CD4-positive, alpha-beta memory T cell (primary cell): ENCODE data around the gene SUPV3L1. TPM values are rescaled to one million over a fixed set of nuclear protein-coding genes. Genes with fewer than 3 reads are reported as not detected.

Experiments used
- CTCF ChIA-PET: fragments of 350-600 bp; sonication (Branson Sonifier 250); formaldehyde crosslinking; loops from one replicate; lab custom pipeline; 2021; ENCODE audit warnings: inconsistent platforms; ENCODE audit not compliant: partially characterized antibody; lab: Charles Lee
- POLR2A ChIA-PET: fragments of 350-600 bp; sonication (Branson Sonifier 250); formaldehyde crosslinking; loops from one replicate; lab custom pipeline; 2021; ENCODE audit not compliant: partially characterized antibody; lab: Charles Lee
- DNase-seq, 5 donors: peaks; one replicate each; pipeline versions ENCODE4 v3.0.0 to v3.0.0-alpha.2; 2020 to 2022; ENCODE audit warnings: mixed read lengths in 1 of 5
- H3K27ac ChIP-seq: one replicate; pipeline ENCODE4 v1.7.0; 2013; ENCODE audit warnings: low read depth, low read length
- H3K27me3 ChIP-seq: 2 replicates; pipeline ENCODE4 v1.7.0; 2013; ENCODE audit warnings: mild to moderate bottlenecking, low read length, moderate library complexity; ENCODE audit not compliant: insufficient read depth
- H3K36me3 ChIP-seq: 2 replicates; pipeline ENCODE4 v1.7.0; 2013; ENCODE audit warnings: mild to moderate bottlenecking, low read length, moderate library complexity; ENCODE audit not compliant: insufficient read depth
- H3K4me1 ChIP-seq: 2 replicates; pipeline ENCODE4 v1.7.0; 2013; ENCODE audit warnings: mild to moderate bottlenecking, low read length, moderate library complexity; ENCODE audit not compliant: insufficient read depth
- H3K4me3 ChIP-seq, 2 donors: one replicate each; pipeline ENCODE4 v1.7.0; 2013; ENCODE audit warnings: low read length in 2 of 2, mild to moderate bottlenecking in 1 of 2
- H3K9me3 ChIP-seq, 2 donors: one replicate each; pipeline ENCODE4 v1.7.0; 2013; ENCODE audit warnings: low read length in 2 of 2, control low read depth in 1 of 2; ENCODE audit not compliant: control insufficient read depth in 1 of 2
- H3K27ac Mint-ChIP-seq, 7 donors: one replicate each; pipeline ENCODE4 v1.8.0; 2020 to 2021; ENCODE audit warnings: mixed read lengths in 7 of 7, mild to moderate bottlenecking in 6 of 7, inconsistent platforms in 3 of 7, moderate library complexity in 3 of 7
- H3K27me3 Mint-ChIP-seq, 2 donors: one replicate each; pipeline ENCODE4 v1.8.0; 2020 to 2021; ENCODE audit warnings: mixed read lengths in 2 of 2
- H3K36me3 Mint-ChIP-seq, 2 donors: one replicate each; pipeline ENCODE4 v1.8.0; 2020 to 2021; ENCODE audit warnings: mixed read lengths in 2 of 2, inconsistent platforms in 1 of 2, mild to moderate bottlenecking in 1 of 2
- H3K4me1 Mint-ChIP-seq, 4 donors: one replicate each; pipeline ENCODE4 v1.8.0; 2020 to 2021; ENCODE audit warnings: mixed read lengths in 4 of 4, mild to moderate bottlenecking in 1 of 4
- H3K4me3 Mint-ChIP-seq, 8 donors: one replicate each; pipeline ENCODE4 v1.8.0; 2020 to 2021; ENCODE audit warnings: mixed read lengths in 8 of 8, mild to moderate bottlenecking in 7 of 8, moderate library complexity in 6 of 8, inconsistent platforms in 3 of 8
- H3K9me3 Mint-ChIP-seq, 8 donors: one replicate each; pipeline ENCODE4 v1.8.0; 2020 to 2021; ENCODE audit warnings: mixed read lengths in 8 of 8, mild to moderate bottlenecking in 5 of 8, inconsistent platforms in 3 of 8, moderate library complexity in 1 of 8
- intact Hi-C: fragments of 100-400 bp; cut with micrococcal nuclease; formaldehyde crosslinking; loops from one replicate; pipeline ENCODE4 v1.15.1; 2023
- polyA plus RNA-seq, 2 donors: library from polyadenylated mRNA; unstranded; fragments of 300-500 nt; fragmentation: Illumina TruSeq; gene quantifications; one replicate each; pipeline ENCODE4 v1.2.3, GENCODE V29; 2021
- total RNA-seq, 2 experiments: library from RNA; stranded (reverse); gene quantifications; one replicate each; pipeline ENCODE4 v1.2.3, GENCODE V29; 2021

The SUPV3L1 gene
- total and polyA plus RNA-seq, 4 experiments from 2014 or later = 14.2 to 39.0 (median 28.6) TPM

DNA sequence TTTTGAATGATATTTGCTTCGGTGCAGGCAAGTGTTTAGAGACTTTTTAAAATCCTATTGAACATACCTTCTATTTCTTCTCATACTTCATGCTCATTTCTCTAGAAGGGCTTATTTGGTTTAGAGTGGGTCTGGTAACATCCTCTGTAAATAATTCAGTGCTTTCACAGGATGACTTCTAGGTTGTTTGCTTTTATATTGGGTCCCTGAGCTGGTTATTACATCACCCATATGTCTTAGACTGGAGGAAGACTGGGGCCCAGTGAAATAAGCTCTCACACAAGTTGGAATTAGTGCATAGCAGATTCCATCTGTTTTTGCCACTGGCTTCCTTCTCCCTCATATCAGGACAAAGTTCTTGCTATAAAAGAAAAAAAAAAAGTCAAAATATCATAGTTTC, 6.5 kb downstream of the SUPV3L1 start:
- H3K27me3 Mint-ChIP-seq = no peaks in the 10 kb centered on the region
- H3K4me3 Mint-ChIP-seq = no peak overlapping the region
- ChIA-PET CTCF (interaction anchor here (0.7 kb wide), 1 partner anchor 16 kb away, joined by 4 read pairs; no protein-coding TSS in a partner anchor), POLR2A (no interaction called here)
- H3K9me3 Mint-ChIP-seq = no peaks in the 10 kb centered on the region
- H3K36me3 Mint-ChIP-seq = peaks cover 30 to 76% of the 10 kb centered on the region in 2 donors
- peaks cover 15 to 32% (median 26%) of the 10 kb centered on the region in 4 donors for H3K4me1 Mint-ChIP-seq
- H3K27me3 ChIP-seq = no peaks in the 10 kb centered on the region
- intact Hi-C loops = no loop called here
- H3K27ac ChIP-seq = no peak overlapping the region
- no peaks in the 10 kb centered on the region for H3K9me3 ChIP-seq
- H3K4me3 ChIP-seq = no peak overlapping the region
- H3K27ac Mint-ChIP-seq = no peak overlapping the region
- H3K36me3 ChIP-seq = peaks cover 44% of the 10 kb centered on the region
- peaks cover 6% of the 10 kb centered on the region for H3K4me1 ChIP-seq
- DNase-seq = no peak

GRCh38 chr10:69201045-69201444, 21.0 kb downstream of the SUPV3L1 start:
- peaks cover 35 to 49% of the 10 kb centered on the region in 2 donors for H3K36me3 Mint-ChIP-seq
- Histone ChIP-seq H3K27ac (no peak overlapping the region), H3K4me1 (peaks cover 29% of the 10 kb centered on the region), H3K27me3 (no peaks in the 10 kb centered on the region), H3K9me3 (no peaks in the 10 kb centered on the region), H3K36me3 (peaks cover 25% of the 10 kb centered on the region), H3K4me3 (no peak overlapping the region)
- H3K4me3 Mint-ChIP-seq = peak overlapping the region in 2 of 8 donors; percentile 11 to 21
- intact Hi-C loops = no loop called here
- CTCF ChIA-PET = no interaction called here
- H3K27me3 Mint-ChIP-seq = no peaks in the 10 kb centered on the region
- no peaks in the 10 kb centered on the region for H3K9me3 Mint-ChIP-seq
- no peak for DNase-seq
- H3K4me1 Mint-ChIP-seq = peaks cover 1 to 36% (median 13%) of the 10 kb centered on the region in 4 donors
- POLR2A ChIA-PET = interaction anchor here (0.7 kb wide), 1 partner anchor 11 kb away, joined by 4 read pairs; no protein-coding TSS in a partner anchor
- H3K27ac Mint-ChIP-seq = peak overlapping the region in 6 of 7 donors; percentile 65 to 96 (median 84)

- Mint-ChIP-seq H3K4me1 (peaks cover 5 to 41% (median 17%) of the 10 kb centered on the region in 4 donors), H3K4me3 (peak overlapping the region in 1 of 8 donors; percentile 35), H3K27me3 (no peaks in the 10 kb centered on the region), H3K36me3 (peaks cover 37 to 49% of the 10 kb centered on the region in 2 donors), H3K27ac (peak overlapping the region in 5 of 7 donors; percentile 66 to 87 (median 81)), H3K9me3 (no peaks in the 10 kb centered on the region)
- H3K9me3 ChIP-seq = no peaks in the 10 kb centered on the region
- peaks cover 34% of the 10 kb centered on the region for H3K4me1 ChIP-seq
- peaks cover 29% of the 10 kb centered on the region for H3K36me3 ChIP-seq
- no peaks in the 10 kb centered on the region for H3K27me3 ChIP-seq
- intact Hi-C loops = no loop called here
- CTCF ChIA-PET = interaction anchor here (1.1 kb wide), 1 partner anchor 16 kb away, joined by 4 read pairs; no protein-coding TSS in a partner anchor
- peak in 4 of 5 donors; percentile 22 to 55 (median 37) for DNase-seq
- no peak overlapping the region for H3K27ac ChIP-seq
- H3K4me3 ChIP-seq = no peak overlapping the region
- POLR2A ChIA-PET = interaction anchor here (1.0 kb wide), 1 partner anchor 22 kb away, joined by 4 read pairs; the partner anchor contains the start of gene SUPV3L1
Measured at GRCh38 chr10:69202332-69202731, 22.3 kb downstream of the SUPV3L1 start.

DNA sequence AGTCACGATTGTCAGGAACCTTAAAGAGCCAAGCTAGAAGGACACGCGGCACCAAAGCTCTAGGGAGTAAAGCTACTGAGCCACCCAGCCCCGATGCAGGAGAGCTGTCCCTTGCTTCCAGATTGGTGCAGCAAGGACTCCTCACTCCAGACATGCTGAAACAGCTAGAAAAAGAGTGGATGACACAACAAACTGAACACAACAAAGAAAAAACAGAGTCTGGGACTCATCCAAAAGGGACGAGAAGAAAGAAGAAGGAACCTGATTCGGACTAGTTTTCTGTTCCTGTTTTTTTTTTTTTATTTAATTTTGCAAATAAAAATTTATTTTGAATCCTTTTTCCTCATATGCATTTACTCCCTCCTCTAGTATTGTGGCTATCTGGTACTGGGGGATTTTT, 28.7 kb downstream of the SUPV3L1 start:
- Mint-ChIP-seq H3K36me3 (peaks cover 30 to 39% of the 10 kb centered on the region in 2 donors), H3K4me1 (peaks cover 5 to 21% (median 10%) of the 10 kb centered on the region in 4 donors), H3K4me3 (no peak overlapping the region), H3K9me3 (no peaks in the 10 kb centered on the region), H3K27me3 (no peaks in the 10 kb centered on the region), H3K27ac (peak overlapping the region in 1 of 7 donors; percentile 3)
- DNase-seq = no peak
- peaks cover 20% of the 10 kb centered on the region for H3K4me1 ChIP-seq
- H3K9me3 ChIP-seq = no peaks in the 10 kb centered on the region
- ChIA-PET POLR2A (interaction anchor here (0.7 kb wide), 1 partner anchor 109 kb away, joined by 3 read pairs; no protein-coding TSS in a partner anchor), CTCF (interaction anchor here (1.0 kb wide), 1 partner anchor 203 kb away, joined by 3 read pairs; no protein-coding TSS in a partner anchor)
- no peak overlapping the region for H3K27ac ChIP-seq
- peaks cover 28% of the 10 kb centered on the region for H3K36me3 ChIP-seq
- no peaks in the 10 kb centered on the region for H3K27me3 ChIP-seq
- intact Hi-C loops = no loop called here
- no peak overlapping the region for H3K4me3 ChIP-seq

- intact Hi-C loops = no loop called here
- Mint-ChIP-seq H3K9me3 (peaks cover 0 to 9% (median 5%) of the 10 kb centered on the region in 8 donors), H3K4me3 (no peak overlapping the region), H3K27me3 (no peaks in the 10 kb centered on the region), H3K27ac (peak overlapping the region in 3 of 7 donors; percentile 5 to 75 (median 48)), H3K36me3 (peaks cover 30 to 36% of the 10 kb centered on the region in 2 donors), H3K4me1 (peaks cover 12 to 25% (median 18%) of the 10 kb centered on the region in 4 donors)
- no peaks in the 10 kb centered on the region for H3K27me3 ChIP-seq
- ChIA-PET CTCF (no interaction called here), POLR2A (no interaction called here)
- peaks cover 21% of the 10 kb centered on the region for H3K4me1 ChIP-seq
- no peak overlapping the region for H3K4me3 ChIP-seq
- H3K27ac ChIP-seq = no peak overlapping the region
- H3K9me3 ChIP-seq = no peaks in the 10 kb centered on the region
- DNase-seq = no peak
- peaks cover 26% of the 10 kb centered on the region for H3K36me3 ChIP-seq
Measured at GRCh38 chr10:69209787-69210484, 29.9 kb downstream of the SUPV3L1 start.

DNA sequence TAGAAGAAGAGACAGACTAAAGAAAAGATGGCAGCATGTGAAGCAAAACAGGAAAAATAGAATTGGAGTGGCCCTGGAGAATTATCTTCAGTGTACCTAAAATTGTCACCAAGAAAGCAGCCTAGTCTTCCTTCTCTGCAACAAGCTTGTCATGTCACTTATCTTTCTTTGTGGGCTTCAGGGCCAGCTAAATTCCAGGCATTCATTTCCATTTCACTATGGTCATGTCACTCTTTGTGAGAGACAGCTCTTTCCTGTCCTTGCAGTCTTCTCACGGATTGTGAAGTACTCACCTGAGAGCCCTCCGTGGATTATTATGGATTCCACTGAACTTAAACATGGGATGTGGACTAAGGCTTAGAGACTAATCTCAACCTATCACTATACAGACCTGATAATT, 31.1 kb downstream of the SUPV3L1 start:
- peaks cover 25 to 28% of the 10 kb centered on the region in 2 donors for H3K36me3 Mint-ChIP-seq
- ChIA-PET POLR2A (no interaction called here), CTCF (interaction anchor here (1.2 kb wide), 1 partner anchor 9 kb away, joined by 3 read pairs; the partner anchor contains the start of gene HKDC1)
- no peak overlapping the region for H3K4me3 Mint-ChIP-seq
- no peak for DNase-seq
- intact Hi-C loops = no loop called here
- Histone ChIP-seq H3K4me3 (no peak overlapping the region), H3K27me3 (no peaks in the 10 kb centered on the region), H3K36me3 (peaks cover 21% of the 10 kb centered on the region), H3K4me1 (peaks cover 25% of the 10 kb centered on the region), H3K9me3 (no peaks in the 10 kb centered on the region), H3K27ac (no peak overlapping the region)
- H3K27ac Mint-ChIP-seq = no peak overlapping the region
- H3K9me3 Mint-ChIP-seq = peaks cover 0 to 13% (median 6%) of the 10 kb centered on the region in 8 donors
- H3K27me3 Mint-ChIP-seq = no peaks in the 10 kb centered on the region
- H3K4me1 Mint-ChIP-seq = peaks cover 19 to 33% (median 24%) of the 10 kb centered on the region in 4 donors

DNA sequence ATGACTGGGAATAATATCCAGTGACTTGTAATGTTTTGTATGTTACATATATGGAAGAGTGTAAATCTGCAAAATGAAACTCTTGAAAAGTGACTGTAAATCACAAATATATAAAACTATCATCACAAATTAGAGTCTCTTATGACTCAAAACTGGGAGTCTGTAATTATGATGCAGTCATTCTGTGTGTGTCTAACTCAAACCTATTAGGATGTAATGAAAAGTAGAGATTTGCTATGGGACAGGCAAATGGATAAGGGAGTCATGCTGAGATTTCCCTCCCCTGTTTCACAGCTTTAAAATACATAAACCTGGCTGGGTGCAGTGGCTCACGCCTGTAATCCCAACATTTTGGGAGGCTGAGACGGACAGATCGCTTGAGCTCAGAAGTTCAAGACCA, 31.5 kb downstream of the SUPV3L1 start:
- no peak for DNase-seq
- Mint-ChIP-seq H3K27me3 (no peaks in the 10 kb centered on the region), H3K4me1 (peaks cover 16 to 33% (median 20%) of the 10 kb centered on the region in 4 donors), H3K9me3 (peaks cover 0 to 13% (median 6%) of the 10 kb centered on the region in 8 donors), H3K4me3 (no peak overlapping the region), H3K36me3 (peaks cover 21 to 24% of the 10 kb centered on the region in 2 donors), H3K27ac (peak overlapping the region in 1 of 7 donors; percentile 38)
- intact Hi-C loops = no loop called here
- Histone ChIP-seq H3K27me3 (no peaks in the 10 kb centered on the region), H3K9me3 (no peaks in the 10 kb centered on the region), H3K4me1 (peaks cover 22% of the 10 kb centered on the region), H3K36me3 (peaks cover 16% of the 10 kb centered on the region), H3K4me3 (no peak overlapping the region), H3K27ac (no peak overlapping the region)
- POLR2A ChIA-PET = no interaction called here
- CTCF ChIA-PET = interaction anchor here (0.6 to 1.2 kb wide), 3 partner anchors 8 to 750 kb away, joined by 3 to 4 read pairs (median 3); partner anchors contain the start of gene HKDC1
